A673 (cell line): Measurements from ENCODE around the gene MBOAT7. TPM values are rescaled to one million over a fixed set of nuclear protein-coding genes. Genes with fewer than 3 reads are reported as not detected.
A peak's percentile ranks its signal among the peaks of the same experiment; 100 is the strongest.

Experiments used
- BruUV-seq: library from RNA; stranded (reverse); fragments of 400-500 nt; replicated peaks from 2 replicates; lab custom pipeline; 2021; lab: Mats Ljungman, UMichigan
- CTCF ChIA-PET: fragments of 300-600 bp; sonication (Branson Sonifier 250); formaldehyde crosslinking; loops from one replicate; lab custom pipeline; 2022; ENCODE audit warnings: antibody characterized with exemption; lab: Charles Lee
- POLR2A ChIA-PET: fragments of 300-600 bp; sonication (Branson Sonifier 250); formaldehyde crosslinking; loops from one replicate; lab custom pipeline; 2022; ENCODE audit warnings: antibody characterized with exemption; ENCODE audit not compliant: low non-redundant PET; lab: Charles Lee
- DNase-seq: peaks from one replicate; pipeline ENCODE4 v3.0.0-alpha.2; 2015; ENCODE audit warnings: low spot score
- H3K27ac ChIP-seq: fragments of 200-600 bp; sonication (generic); 2 replicates; pipeline ENCODE4 v1.5.1; 2016; ENCODE audit warnings: mixed run types, low read depth, mild to moderate bottlenecking, mixed read lengths, antibody characterized with exemption, low read length; ENCODE audit not compliant: poor library complexity, severe bottlenecking
- H3K27me3 ChIP-seq: fragments of 200-600 bp; sonication (generic); replicated peaks from 2 replicates; pipeline ENCODE4 v1.6.1; 2017; ENCODE audit warnings: mixed run types, low read depth, mild to moderate bottlenecking, mixed read lengths, antibody characterized with exemption, low read length; ENCODE audit not compliant: insufficient read depth, poor library complexity
- H3K36me3 ChIP-seq: fragments of 200-600 bp; sonication (generic); 2 replicates; pipeline ENCODE4 v1.6.1; 2016; ENCODE audit warnings: mixed run types, mild to moderate bottlenecking, mixed read lengths, antibody characterized with exemption, low read length; ENCODE audit not compliant: insufficient read depth, poor library complexity, severe bottlenecking
- H3K4me1 ChIP-seq: fragments of 200-600 bp; sonication (generic); 2 replicates; pipeline ENCODE4 v1.6.1; 2017; ENCODE audit warnings: mixed run types, mild to moderate bottlenecking, mixed read lengths, antibody characterized with exemption, low read length; ENCODE audit not compliant: insufficient read depth, poor library complexity, severe bottlenecking
- H3K4me3 ChIP-seq: fragments of 200-600 bp; sonication (generic); 2 replicates; pipeline ENCODE4 v1.5.1; 2016; ENCODE audit warnings: low read depth, mixed run types, mild to moderate bottlenecking, mixed read lengths, low read length; ENCODE audit not compliant: poor library complexity, severe bottlenecking
- H3K9me3 ChIP-seq: fragments of 200-600 bp; sonication (generic); 2 replicates; pipeline ENCODE4 v1.6.1; 2016; ENCODE audit warnings: mixed run types, low read depth, mild to moderate bottlenecking, mixed read lengths, antibody characterized with exemption, low read length; ENCODE audit not compliant: poor library complexity, severe bottlenecking
- CTCF ChIP-seq: fragments of 300-800, 200-600 bp; sonication (generic); conservative IDR thresholded peaks from 2 replicates; pipeline ENCODE4 v1.5.1; 2017; ENCODE audit warnings: low read depth, mild to moderate bottlenecking, antibody characterized with exemption, low read length, moderate library complexity, mixed read lengths
- EZH2 ChIP-seq: fragments of 200-600 bp; sonication (generic); IDR thresholded peaks from 2 replicates; pipeline ENCODE4 v1.6.1; 2017; ENCODE audit warnings: borderline replicate concordance, low read depth, mild to moderate bottlenecking, mixed read lengths, antibody characterized with exemption, low read length; ENCODE audit not compliant: poor library complexity, severe bottlenecking
- intact Hi-C: fragments of 100-400 bp; cut with micrococcal nuclease; formaldehyde crosslinking; loops from one replicate; pipeline ENCODE4 v1.10.0; 2022; ENCODE audit not compliant: unreplicated experiment
- total RNA-seq: library from RNA; stranded (reverse); gene quantifications from 2 replicates; pipeline ENCODE4 v1.2.3, GENCODE V29; 2021

The MBOAT7 gene
- total RNA-seq, 1 experiment from 2014 or later = 107 TPM

GRCh38 chr19:54136086-54136863 is 53.1 kb downstream of the MBOAT7 start:
- Histone ChIP-seq H3K36me3 (peaks cover 20% of the 10 kb centered on the region), H3K4me1 (peaks cover 12% of the 10 kb centered on the region), H3K9me3 (no peaks in the 10 kb centered on the region), H3K27ac (peak overlapping the region; percentile 16), H3K27me3 (no peaks in the 10 kb centered on the region), H3K4me3 (peak overlapping the region; percentile 53)
- intact Hi-C loops = no loop called here
- TF ChIP-seq EZH2 (no peak), CTCF (no peak)
- no peak for DNase-seq
- CTCF ChIA-PET = no interaction called here
- POLR2A ChIA-PET = no interaction called here
- BruUV-seq = TSS peak; percentile 58

GRCh38 chr19:54133957-54134590 is 55.3 kb downstream of the MBOAT7 start:
- CTCF ChIA-PET = no interaction called here
- no TSS peak for BruUV-seq
- peaks cover 16% of the 10 kb centered on the region for H3K36me3 ChIP-seq
- H3K9me3 ChIP-seq = no peaks in the 10 kb centered on the region
- H3K4me1 ChIP-seq = peaks cover 5% of the 10 kb centered on the region
- H3K27me3 ChIP-seq = no peaks in the 10 kb centered on the region
- TF ChIP-seq EZH2 (no peak), CTCF (no peak)
- POLR2A ChIA-PET = no interaction called here
- H3K27ac ChIP-seq = no peak overlapping the region
- DNase-seq = no peak
- intact Hi-C loops = no loop called here
- no peak overlapping the region for H3K4me3 ChIP-seq

- no peak for TF ChIP-seq CTCF
- H3K27ac ChIP-seq = no peak overlapping the region
- peak; percentile 87 for DNase-seq
- no TSS peak for BruUV-seq
- peaks cover 17% of the 10 kb centered on the region for H3K36me3 ChIP-seq
- no peaks in the 10 kb centered on the region for H3K27me3 ChIP-seq
- no peaks in the 10 kb centered on the region for H3K9me3 ChIP-seq
- H3K4me3 ChIP-seq = no peak overlapping the region
- no peaks in the 10 kb centered on the region for H3K4me1 ChIP-seq
- intact Hi-C loops = no loop called here
- ChIA-PET POLR2A (no interaction called here), CTCF (no interaction called here)
Observed at GRCh38 chr19:54133312-54133956, 55.9 kb downstream of the MBOAT7 start.
